Stimulated activated CD8-positive, alpha-beta memory T cell treated with anti-CD3 and anti-CD28 coated beads, Interleukin-15, amount 100 ng/mL, for 1 hour (primary cell): Measurements from ENCODE around the gene TBRG4.

ENCODE experiments used
- DNase-seq: peaks from one replicate; pipeline ENCODE4 v3.0.0-alpha.2; 2020; ENCODE audit warnings: low read depth

TBRG4 gene

GRCh38 chr7:45088821-45089340, 22.6 kb downstream of the TBRG4 start, which contains the start of gene NACAD:
TSS of gene NACAD (minus strand) at chr7:45088969. CDS start at chr7:45088894, 75 bp downstream.
- DNase-seq = no peak

- no peak for DNase-seq
Observed at GRCh38 chr7:45088146-45088701, 23.3 kb downstream of the TBRG4 start.

- no peak for DNase-seq
Observed at GRCh38 chr7:45087301-45088145, 24.0 kb downstream of the TBRG4 start.

GRCh38 chr7:45086331-45087065, 25.0 kb downstream of the TBRG4 start:
- DNase-seq = no peak

GRCh38 chr7:45085619-45086200, 25.8 kb downstream of the TBRG4 start:
- DNase-seq = no peak

GRCh38 chr7:45084901-45085618, 26.4 kb downstream of the TBRG4 start:
- DNase-seq = no peak

GRCh38 chr7:45084336-45084735, 27.2 kb downstream of the TBRG4 start:
- no peak for DNase-seq

GRCh38 chr7:45082831-45083331, 28.6 kb downstream of the TBRG4 start:
- DNase-seq = no peak

- DNase-seq = no peak
Observed at GRCh38 chr7:45082031-45082830, 29.3 kb downstream of the TBRG4 start.

GRCh38 chr7:45081670-45081974, 29.9 kb downstream of the TBRG4 start:
- DNase-seq = no peak

GRCh38 chr7:45080958-45081669, 30.4 kb downstream of the TBRG4 start:
- no peak for DNase-seq

GRCh38 chr7:45080265-45080957, 31.1 kb downstream of the TBRG4 start:
- DNase-seq = no peak

GRCh38 chr7:45078125-45078681, 33.3 kb downstream of the TBRG4 start:
- no peak for DNase-seq

GRCh38 chr7:45077579-45077978, 33.9 kb downstream of the TBRG4 start:
- no peak for DNase-seq

GRCh38 chr7:45076946-45077345, 34.6 kb downstream of the TBRG4 start:
- no peak for DNase-seq

GRCh38 chr7:45075871-45076796, 35.4 kb downstream of the TBRG4 start:
- DNase-seq = no peak

GRCh38 chr7:45075355-45075644, 36.2 kb downstream of the TBRG4 start:
- no peak for DNase-seq
